Glutamatergic neuron (in vitro differentiated cells): ENCODE data around the gene GTF3C2. TPM values are rescaled to one million over a fixed set of nuclear protein-coding genes. Genes with fewer than 3 reads are reported as not detected.

Source experiments
- DNase-seq: peaks from one replicate; pipeline ENCODE4 v3.0.0; 2022
- H3K27ac Mint-ChIP-seq: one replicate; pipeline ENCODE4 v1.8.0; 2020; ENCODE audit warnings: mild to moderate bottlenecking, mixed read lengths, inconsistent platforms; ENCODE audit not compliant: unreplicated experiment
- H3K27me3 Mint-ChIP-seq: one replicate; pipeline ENCODE4 v1.8.0; 2020; ENCODE audit warnings: mild to moderate bottlenecking, moderate library complexity, mixed read lengths, inconsistent platforms; ENCODE audit not compliant: unreplicated experiment
- H3K36me3 Mint-ChIP-seq: one replicate; pipeline ENCODE4 v1.8.0; 2020; ENCODE audit warnings: mild to moderate bottlenecking, mixed read lengths, inconsistent platforms; ENCODE audit not compliant: unreplicated experiment
- H3K4me1 Mint-ChIP-seq: one replicate; pipeline ENCODE4 v1.8.0; 2020; ENCODE audit warnings: mild to moderate bottlenecking, low read depth, mixed read lengths, inconsistent platforms; ENCODE audit not compliant: unreplicated experiment
- H3K4me3 Mint-ChIP-seq: one replicate; pipeline ENCODE4 v1.8.0; 2020; ENCODE audit warnings: mild to moderate bottlenecking, mixed read lengths, inconsistent platforms; ENCODE audit not compliant: unreplicated experiment
- H3K9me3 Mint-ChIP-seq: one replicate; pipeline ENCODE4 v1.8.0; 2020; ENCODE audit warnings: mild to moderate bottlenecking, moderate library complexity, mixed read lengths, inconsistent platforms; ENCODE audit not compliant: unreplicated experiment
- CTCF ChIP-seq: fragments of 200-600 bp; sonication (generic); IDR thresholded peaks from one replicate; pipeline ENCODE4 v1.5.0; 2021; ENCODE audit not compliant: partially characterized antibody, unreplicated experiment
- total RNA-seq: library from RNA; stranded (reverse); fragmentation: NEBNext Ultra II Directional; extraction: Animal tissue kit (Norgen Biotek cat#: 25700); gene quantifications from one replicate; pipeline ENCODE4 v1.2.1, GENCODE V29; 2021; ENCODE audit not compliant: unreplicated experiment

The GTF3C2 gene
- total RNA-seq, 1 donor from 2014 or later, result 111 TPM

- no peaks in the 10 kb centered on the region for H3K9me3 Mint-ChIP-seq
Observed at GRCh38 chr2:27313882-27314645, 42.5 kb downstream of the GTF3C2 start.

GRCh38 chr2:27312152-27312551 is 44.4 kb downstream of the GTF3C2 start:
- H3K9me3 Mint-ChIP-seq, result no peaks in the 10 kb centered on the region
- peaks cover 15% of the 10 kb centered on the region for H3K36me3 Mint-ChIP-seq
- DNase-seq, result no peak
- H3K4me1 Mint-ChIP-seq, result peaks cover 4% of the 10 kb centered on the region
- TF ChIP-seq CTCF, result no peak
- H3K27me3 Mint-ChIP-seq, result peaks cover 9% of the 10 kb centered on the region
- H3K4me3 Mint-ChIP-seq, result peak overlapping the region; percentile 15
- no peak overlapping the region for H3K27ac Mint-ChIP-seq

More at GRCh38 chr2:27313882-27314645, 42.5 kb downstream of the GTF3C2 start:
- H3K4me1 Mint-ChIP-seq, result peaks cover 2% of the 10 kb centered on the region
- no peak overlapping the region for H3K27ac Mint-ChIP-seq
- H3K27me3 Mint-ChIP-seq, result peaks cover 5% of the 10 kb centered on the region
- no peak overlapping the region for H3K4me3 Mint-ChIP-seq
- H3K36me3 Mint-ChIP-seq, result peaks cover 15% of the 10 kb centered on the region
- TF ChIP-seq CTCF, result no peak
- no peak for DNase-seq

- Mint-ChIP-seq H3K9me3 (peaks cover 2% of the 10 kb centered on the region), H3K4me3 (no peak overlapping the region), H3K27ac (no peak overlapping the region), H3K4me1 (peaks cover 4% of the 10 kb centered on the region), H3K27me3 (peaks cover 12% of the 10 kb centered on the region), H3K36me3 (peaks cover 13% of the 10 kb centered on the region)
- DNase-seq, result no peak
- TF ChIP-seq CTCF, result no peak
Observed at GRCh38 chr2:27309651-27310050, 46.9 kb downstream of the GTF3C2 start.

- H3K4me1 Mint-ChIP-seq, result peaks cover 4% of the 10 kb centered on the region
- H3K4me3 Mint-ChIP-seq, result peak within 1 kb of the TSS; percentile 30
Observed at GRCh38 chr2:27308359-27308881, 48.1 kb downstream of the GTF3C2 start, which contains the start of gene UCN. Gene UCN (minus strand): TSS chr2:27308445. CDS start chr2:27307895, 550 bp downstream.

More at GRCh38 chr2:27308359-27308881, 48.1 kb downstream of the GTF3C2 start, which contains the start of gene UCN:
- no peak for TF ChIP-seq CTCF
- Mint-ChIP-seq H3K27me3 (peaks cover 13% of the 10 kb centered on the region), H3K27ac (no peak within 1 kb of the TSS), H3K9me3 (peaks cover 2% of the 10 kb centered on the region), H3K36me3 (peaks cover 9% of the 10 kb centered on the region)
- peak; percentile 63 for DNase-seq
